Mucosa of stomach (tissue), 1 donor: ENCODE measurements around the gene EHMT1.
"Not testable (repeated sequence)": the region's sequence is repeated elsewhere in the genome, so short reads cannot be mapped to it uniquely, and the experiment has no call there.

ENCODE experiments used
- H3K27me3 ChIP-seq: one replicate; pipeline ENCODE4 v1.7.0; 2013; ENCODE audit warnings: mild to moderate bottlenecking, low read length; ENCODE audit not compliant: control insufficient read depth, insufficient read depth
- H3K36me3 ChIP-seq: one replicate; pipeline ENCODE4 v1.7.0; 2013; ENCODE audit warnings: low read length; ENCODE audit not compliant: control insufficient read depth, insufficient read depth
- H3K4me1 ChIP-seq: one replicate; pipeline ENCODE4 v1.7.0; 2013; ENCODE audit warnings: mild to moderate bottlenecking, low read length; ENCODE audit not compliant: control insufficient read depth, insufficient read depth
- H3K4me3 ChIP-seq: one replicate; pipeline ENCODE4 v1.7.0; 2013; ENCODE audit warnings: low read length
- H3K9ac ChIP-seq: one replicate; pipeline ENCODE4 v1.7.0; 2013; ENCODE audit warnings: mild to moderate bottlenecking, low read length, moderate library complexity
- H3K9me3 ChIP-seq: one replicate; pipeline ENCODE4 v1.7.0; 2013; ENCODE audit warnings: mild to moderate bottlenecking, low read length, moderate library complexity; ENCODE audit not compliant: control insufficient read depth
- donor health status: Pancreatic carcinoma.

EHMT1 gene

GRCh38 chr9:137725598-137725997, 106.8 kb downstream of the EHMT1 start:
- H3K4me3 ChIP-seq, result no peak overlapping the region
- H3K9me3 ChIP-seq, result no peaks in the 10 kb centered on the region
- H3K27me3 ChIP-seq, result no peaks in the 10 kb centered on the region
- no peak overlapping the region for H3K9ac ChIP-seq
- H3K36me3 ChIP-seq, result peaks cover 6% of the 10 kb centered on the region
- H3K4me1 ChIP-seq, result no peaks in the 10 kb centered on the region

GRCh38 chr9:137726336-137726735, 107.5 kb downstream of the EHMT1 start:
- H3K27me3 ChIP-seq, H3K36me3 ChIP-seq, H3K4me3 ChIP-seq, H3K9me3 ChIP-seq, H3K9ac ChIP-seq, H3K4me1 ChIP-seq: not testable (repeated sequence)

- Histone ChIP-seq H3K36me3 (peaks cover 6% of the 10 kb centered on the region), H3K27me3 (no peaks in the 10 kb centered on the region), H3K9me3 (no peaks in the 10 kb centered on the region), H3K4me3 (no peak overlapping the region), H3K4me1 (no peaks in the 10 kb centered on the region), H3K9ac (no peak overlapping the region)
Measured at GRCh38 chr9:137726764-137727163, 108.0 kb downstream of the EHMT1 start.

- no peak overlapping the region for H3K9ac ChIP-seq
- peaks cover 6% of the 10 kb centered on the region for H3K36me3 ChIP-seq
Measured at GRCh38 chr9:137727716-137728115, 108.9 kb downstream of the EHMT1 start.

GRCh38 chr9:137728444-137729311, 109.9 kb downstream of the EHMT1 start:
- Histone ChIP-seq H3K36me3 (peaks cover 6% of the 10 kb centered on the region), H3K9ac (no peak overlapping the region), H3K4me3 (no peak overlapping the region), H3K4me1 (no peaks in the 10 kb centered on the region), H3K9me3 (no peaks in the 10 kb centered on the region), H3K27me3 (no peaks in the 10 kb centered on the region)

More at GRCh38 chr9:137727716-137728115, 108.9 kb downstream of the EHMT1 start:
- H3K4me1 ChIP-seq, result no peaks in the 10 kb centered on the region
- no peak overlapping the region for H3K4me3 ChIP-seq
- no peaks in the 10 kb centered on the region for H3K27me3 ChIP-seq
- H3K9me3 ChIP-seq, result no peaks in the 10 kb centered on the region

- H3K36me3 ChIP-seq, result peaks cover 6% of the 10 kb centered on the region
- no peak overlapping the region for H3K4me3 ChIP-seq
- H3K27me3 ChIP-seq, result no peaks in the 10 kb centered on the region
- no peaks in the 10 kb centered on the region for H3K9me3 ChIP-seq
- no peaks in the 10 kb centered on the region for H3K4me1 ChIP-seq
- H3K9ac ChIP-seq, result no peak overlapping the region
Measured at GRCh38 chr9:137731216-137731946, 112.6 kb downstream of the EHMT1 start.

- H3K9ac ChIP-seq, result no peak overlapping the region
- H3K27me3 ChIP-seq, result no peaks in the 10 kb centered on the region
- no peak overlapping the region for H3K4me3 ChIP-seq
- H3K4me1 ChIP-seq, result no peaks in the 10 kb centered on the region
- H3K36me3 ChIP-seq, result peaks cover 6% of the 10 kb centered on the region
- no peaks in the 10 kb centered on the region for H3K9me3 ChIP-seq
Measured at GRCh38 chr9:137731947-137732813, 113.4 kb downstream of the EHMT1 start.

- peaks cover 6% of the 10 kb centered on the region for H3K36me3 ChIP-seq
Measured at GRCh38 chr9:137733429-137733828, 114.6 kb downstream of the EHMT1 start.

GRCh38 chr9:137734181-137734580, 115.4 kb downstream of the EHMT1 start:
- H3K27me3 ChIP-seq, result no peaks in the 10 kb centered on the region
- H3K4me3 ChIP-seq, result no peak overlapping the region
- no peaks in the 10 kb centered on the region for H3K4me1 ChIP-seq
- no peak overlapping the region for H3K9ac ChIP-seq
- H3K9me3 ChIP-seq, result no peaks in the 10 kb centered on the region
- peaks cover 6% of the 10 kb centered on the region for H3K36me3 ChIP-seq

More at GRCh38 chr9:137733429-137733828, 114.6 kb downstream of the EHMT1 start:
- H3K27me3 ChIP-seq, result no peaks in the 10 kb centered on the region
- no peaks in the 10 kb centered on the region for H3K4me1 ChIP-seq
- no peak overlapping the region for H3K9ac ChIP-seq
- H3K4me3 ChIP-seq, result no peak overlapping the region
- H3K9me3 ChIP-seq, result no peaks in the 10 kb centered on the region

- H3K4me3 ChIP-seq, H3K36me3 ChIP-seq: not testable (repeated sequence)
Measured at GRCh38 chr9:137738182-137738696, 119.4 kb downstream of the EHMT1 start.

GRCh38 chr9:137738703-137739102, 119.9 kb downstream of the EHMT1 start:
- no peak overlapping the region for H3K4me3 ChIP-seq
- no peaks in the 10 kb centered on the region for H3K27me3 ChIP-seq
- H3K9me3 ChIP-seq, result no peaks in the 10 kb centered on the region
- no peaks in the 10 kb centered on the region for H3K36me3 ChIP-seq
- no peak overlapping the region for H3K9ac ChIP-seq
- H3K4me1 ChIP-seq, result no peaks in the 10 kb centered on the region

More at GRCh38 chr9:137738182-137738696, 119.4 kb downstream of the EHMT1 start:
- H3K27me3 ChIP-seq, H3K4me1 ChIP-seq, H3K9ac ChIP-seq, H3K9me3 ChIP-seq: not testable (repeated sequence)
